ENCODE results near the gene CCDC27. TPM values are rescaled to one million over a fixed set of nuclear protein-coding genes. Genes with fewer than 3 reads are reported as not detected.

The CCDC27 gene
- total and polyA plus RNA-seq, 2 of the 8 experiments (the other 6 are each of a cell fraction or from before 2014, with no cell fraction given), result 0.15 TPM; not detected in 1

- H4K91ac ChIP-seq (replicated peaks; ENCODE audit: insufficient read length, low read length), result no peak overlapping the region
- no peak overlapping the region for H3K4ac ChIP-seq (replicated peaks; ENCODE audit: insufficient read length, low read depth, low read length)
- FAIRE-seq, result no peak
- H2BK5ac ChIP-seq (ENCODE audit: low read depth, low read length), result no peak overlapping the region
- no peak overlapping the region for H3K4me2 ChIP-seq (ENCODE audit: insufficient read depth in 1 of 2, low read depth in 2 of 2, low read length in 2 of 2)
- no peaks in the 10 kb centered on the region for H3K4me1 ChIP-seq (replicated peaks in 1 of 4; ENCODE audit: control insufficient read depth in 3 of 4, insufficient read depth in 4 of 4, low read length in 3 of 4)
- no peaks in the 10 kb centered on the region for H3K36me3 ChIP-seq (ENCODE audit: control insufficient read depth in 2 of 4, insufficient read depth in 4 of 4, low read length in 3 of 4)
- H4K8ac ChIP-seq (ENCODE audit: extremely low read depth, insufficient read depth, low read length), result no peak overlapping the region
- 87% methylated on average over 19 of the region's 19 CpGs; no CpG with 5 or more reads in 1 of the 2 experiments for WGBS, 2 experiments (ENCODE audit: extremely low coverage in 1 of 2, insufficient coverage in 1 of 2, insufficient read length in 1 of 2, insufficient replicate concordance in 2 of 2, low coverage in 1 of 2, low lambda C conversion rate in 2 of 2, missing lambda C conversion rate in 1 of 2)
- H4K5ac ChIP-seq (ENCODE audit: insufficient read length, low read depth, low read length), result no peak overlapping the region
- H3K4me3 ChIP-seq (ENCODE audit: extremely low read depth in 1 of 4, insufficient read depth in 2 of 4, low read depth in 3 of 4, low read length in 4 of 4), result no peak overlapping the region
- no peak overlapping the region for H2BK15ac ChIP-seq (ENCODE audit: low read length)
- no peak overlapping the region for H3K23ac ChIP-seq (ENCODE audit: insufficient read length)
- H3K14ac ChIP-seq (ENCODE audit: insufficient read length), result no peak overlapping the region
- H3K23me2 ChIP-seq (ENCODE audit: low read depth, low read length), result no peaks in the 10 kb centered on the region
- no peak overlapping the region for H2BK120ac ChIP-seq (replicated peaks; ENCODE audit: low read depth, low read length)
- ChIA-PET POLR2A (ENCODE audit: partially characterized antibody) (no interaction called here), CTCF (ENCODE audit: partially characterized antibody) (interaction anchor here (0.6 to 1.4 kb wide), 9 partner anchors 10 to 77 kb away, joined by 3 to 6 read pairs (median 4); no protein-coding TSS in a partner anchor)
- no peak for DNase-seq (ENCODE audit: low read depth in 1 of 2, low spot score in 2 of 2)
- H2AK5ac ChIP-seq (ENCODE audit: low read depth, low read length), result no peak overlapping the region
- H4K20me1 ChIP-seq (replicated peaks in 1 of 2; ENCODE audit: control insufficient read depth in 1 of 2, insufficient read depth in 2 of 2, low read length in 2 of 2), result no peaks in the 10 kb centered on the region
- no peaks in the 10 kb centered on the region for H3K79me1 ChIP-seq (ENCODE audit: low read depth, low read length)
- H2BK12ac ChIP-seq (ENCODE audit: low read depth, low read length), result no peak overlapping the region
- no peak overlapping the region for H3K56ac ChIP-seq (replicated peaks; ENCODE audit: insufficient read length, low read depth, low read length)
- H2BK20ac ChIP-seq (ENCODE audit: low read length), result no peak overlapping the region
- H3K9ac ChIP-seq (replicated peaks in 1 of 4; ENCODE audit: extremely low read depth in 1 of 4, low read depth in 3 of 4, low read length in 3 of 4), result no peak overlapping the region
- H3K9me3 ChIP-seq (ENCODE audit: insufficient read depth in 2 of 2, low read depth in 1 of 2, low read length in 1 of 2), result peaks cover 8 to 18% of the 10 kb centered on the region in 2 experiments; a peak in 3 of 4 replicates
- no peak overlapping the region for H3K27ac ChIP-seq (ENCODE audit: low read depth, low read length)
- no peaks in the 10 kb centered on the region for H3K79me2 ChIP-seq (ENCODE audit: control insufficient read depth in 1 of 2, insufficient read depth in 2 of 2, low read length in 2 of 2)
- no peak overlapping the region for H3K18ac ChIP-seq (ENCODE audit: extremely low read depth, low read length)
- no peaks in the 10 kb centered on the region; a peak in 2 of 7 replicates for H3K27me3 ChIP-seq (replicated peaks in 1 of 4; ENCODE audit: control insufficient read depth in 3 of 4, extremely low read depth in 1 of 4, insufficient read depth in 3 of 4, low read length in 3 of 4)
- H2AFZ ChIP-seq (ENCODE audit: low read length), result no peak overlapping the region
- TF ChIP-seq RNF2 (IDR thresholded peaks at IDR 0.05; ENCODE audit: borderline replicate concordance, low read depth, low read length, missing control alignments, poor library complexity, severe bottlenecking), result no peak
- no peak for TF ChIP-seq KDM1A (IDR thresholded peaks at IDR 0.05; ENCODE audit: borderline replicate concordance, low read length)
- TF ChIP-seq CHD2 (IDR thresholded peaks at IDR 0.05; ENCODE audit: low read length), result no peak
- no peak for TF ChIP-seq ASH2L (IDR thresholded peaks at IDR 0.05; ENCODE audit: low read length)
- TF ChIP-seq KDM5A (IDR thresholded peaks at IDR 0.05; ENCODE audit: low read length), result no peak
These were observed 51.8 kb downstream of the CCDC27 start for GRCh38 chr1:3803905-3804626.

Data from H1 (cell line).